HG03139 (cell line): Measurements from ENCODE around the gene SH3RF1.

Source experiments
- ATAC-seq: cut with Tn5 transposase; IDR thresholded peaks from one replicate; pipeline ENCODE4 v1.9.1; 2021; ENCODE audit not compliant: unreplicated experiment

The SH3RF1 gene

DNA sequence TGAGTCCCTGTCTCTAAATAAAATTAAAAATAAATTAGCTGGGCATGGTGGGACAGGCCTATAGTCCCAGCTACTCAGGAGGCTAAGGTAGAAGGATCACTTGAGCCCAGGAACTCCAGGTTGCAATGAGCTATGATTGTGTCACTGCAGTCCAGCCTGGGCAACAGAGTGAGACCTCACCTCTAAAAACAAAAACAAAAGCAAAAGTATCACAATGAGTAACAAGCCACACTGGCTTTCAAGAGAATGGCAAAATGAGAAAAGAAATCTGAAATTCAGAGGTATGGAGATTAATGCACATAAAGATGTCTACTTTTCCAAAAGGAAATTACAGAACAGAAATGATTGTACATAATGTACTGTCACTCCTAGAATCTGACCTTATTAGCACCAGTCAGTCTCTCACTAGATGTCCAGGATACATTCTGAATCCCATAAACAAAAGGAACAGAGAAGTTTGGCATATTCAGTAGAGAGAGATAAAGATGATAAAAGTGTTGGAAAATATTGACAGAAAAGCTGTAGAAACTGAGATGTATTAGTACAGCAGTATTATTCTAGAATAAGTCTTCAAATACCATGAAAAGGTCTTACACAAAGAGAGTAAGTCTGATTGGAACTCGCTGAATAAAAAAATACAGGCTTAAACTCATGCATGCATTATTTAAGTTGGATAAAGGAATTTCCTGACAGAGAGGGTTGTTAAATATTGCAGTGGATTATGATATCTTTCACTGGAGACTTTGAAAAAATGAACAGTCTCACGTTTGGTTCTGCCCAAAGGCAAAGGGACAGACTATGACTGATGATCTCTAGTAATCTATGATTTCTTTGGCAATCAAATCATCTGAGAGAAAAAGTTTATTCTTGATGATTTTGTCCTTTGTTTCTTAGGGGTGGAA lies 102.5 kb downstream of the SH3RF1 start:
- peak; percentile 79 for ATAC-seq

GRCh38 chr4:169164669-169165415 lies 105.9 kb downstream of the SH3RF1 start:
- no peak for ATAC-seq

DNA sequence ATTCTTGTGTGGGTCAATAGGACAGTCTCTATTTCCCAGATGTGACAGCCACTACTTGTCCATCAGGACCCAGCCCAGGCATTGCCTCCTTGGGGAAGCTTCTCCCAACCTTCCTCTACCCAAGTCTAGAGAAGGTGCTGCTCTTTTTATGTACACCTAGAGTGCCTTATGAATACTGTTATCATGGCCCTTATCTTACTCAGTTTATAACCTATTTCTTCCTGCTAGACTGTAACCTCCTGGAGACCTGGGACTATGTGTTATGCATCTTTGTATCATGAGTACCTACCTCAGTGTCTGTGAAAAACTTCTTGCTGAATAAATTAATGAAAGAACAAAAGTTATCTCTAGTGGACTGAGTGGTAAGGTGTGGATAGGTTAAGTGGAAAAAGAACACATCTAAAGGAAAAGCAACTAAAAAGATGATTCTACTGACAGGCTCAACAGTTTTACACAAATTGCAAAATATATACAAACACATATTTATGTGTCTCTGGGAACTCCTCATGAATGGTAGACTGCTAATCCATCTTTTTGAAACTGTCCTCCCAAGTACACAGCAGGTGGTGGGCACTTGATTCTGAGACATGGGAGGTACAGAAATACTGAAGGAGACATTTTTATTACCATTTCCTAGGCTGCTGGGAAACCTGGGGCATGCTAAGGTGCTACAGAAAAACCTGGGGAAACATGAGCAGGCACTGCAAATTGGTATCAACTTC lies 106.6 kb downstream of the SH3RF1 start:
- no peak for ATAC-seq

DNA sequence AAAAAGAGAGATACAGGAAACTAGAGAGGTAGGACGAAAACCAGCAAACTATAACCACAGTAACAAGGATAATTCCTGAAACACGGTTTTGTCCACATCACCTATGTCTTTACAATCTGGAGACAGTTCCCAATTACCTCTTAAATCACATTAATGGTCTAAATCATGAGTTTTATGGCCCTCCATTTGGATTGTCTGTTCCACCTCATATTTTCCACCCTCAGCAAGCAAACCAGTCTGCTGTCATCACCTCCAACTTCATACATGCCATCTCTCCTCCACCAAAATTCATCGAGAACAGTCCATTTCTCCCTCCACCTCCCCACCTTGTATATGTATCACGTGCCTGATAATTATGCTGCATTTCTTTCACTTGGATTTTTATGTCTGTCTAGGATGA lies 107.3 kb downstream of the SH3RF1 start:
- ATAC-seq, result no peak

DNA sequence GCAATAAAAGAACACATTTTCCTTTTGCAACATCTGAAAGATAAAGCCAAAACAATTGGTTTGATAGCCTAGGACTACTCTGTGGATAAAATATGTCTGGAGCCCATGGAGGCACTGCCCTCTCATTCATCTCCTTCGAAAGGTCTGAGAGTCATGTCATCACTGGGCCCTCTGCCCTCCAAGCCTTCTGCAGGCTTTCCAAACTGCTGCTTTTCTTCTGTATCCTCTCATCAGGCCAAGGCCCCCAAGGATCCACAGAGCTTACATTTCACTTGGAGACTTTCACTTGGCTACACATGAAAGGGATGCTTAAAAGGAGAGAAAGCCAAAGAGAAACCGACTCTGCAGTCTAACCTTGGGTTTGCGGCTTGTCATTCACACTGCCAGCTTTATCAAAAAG lies 109.9 kb downstream of the SH3RF1 start:
- ATAC-seq, result no peak

DNA sequence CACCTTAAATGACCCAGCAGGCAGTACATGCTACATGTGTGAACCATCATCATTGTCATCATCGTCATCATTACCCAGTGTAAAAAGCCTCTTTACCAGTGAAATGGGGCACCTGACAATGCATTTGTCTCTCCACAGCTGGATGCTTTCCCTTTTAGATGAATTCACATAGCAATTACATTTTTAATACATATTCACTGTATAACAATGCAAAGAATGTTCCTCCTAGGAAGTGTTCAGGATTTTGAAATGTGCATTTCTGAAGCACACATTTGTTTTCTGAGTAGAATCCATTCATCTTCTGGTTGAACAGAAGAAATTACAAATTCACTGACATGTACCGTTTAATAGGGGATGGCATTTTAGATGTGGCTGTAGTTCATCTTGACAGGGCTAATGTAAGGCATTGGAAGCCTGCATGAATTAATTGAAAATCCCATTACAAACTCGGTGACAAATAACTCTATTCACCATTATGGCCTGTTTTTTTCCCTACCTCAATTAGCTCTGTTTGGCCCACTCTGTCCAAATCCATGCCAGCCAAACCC lies 111.1 kb downstream of the SH3RF1 start:
- no peak for ATAC-seq

GRCh38 chr4:169158861-169159260 lies 111.9 kb downstream of the SH3RF1 start:
- ATAC-seq, result no peak

GRCh38 chr4:169158046-169158445 lies 112.7 kb downstream of the SH3RF1 start:
- no peak for ATAC-seq

GRCh38 chr4:169156392-169156791 lies 114.4 kb downstream of the SH3RF1 start:
- ATAC-seq, result no peak

DNA sequence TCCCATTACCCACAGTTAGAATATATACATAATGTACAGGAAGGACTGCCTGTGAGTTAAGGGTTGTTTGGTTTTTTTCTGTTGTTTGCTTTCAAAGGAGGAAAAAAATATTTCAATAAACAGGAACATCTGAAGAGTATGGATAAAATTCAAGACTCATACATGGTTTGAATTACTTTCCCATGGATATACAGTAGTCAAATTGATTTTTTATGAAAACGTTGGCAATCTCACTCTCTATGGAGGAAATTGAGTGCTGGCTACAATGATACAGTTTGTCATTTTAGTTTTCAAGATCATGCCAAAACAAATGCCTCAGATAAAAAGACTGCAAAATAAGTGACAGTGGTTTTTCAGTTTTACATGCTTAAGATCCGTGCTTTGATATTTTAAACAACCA lies 116.6 kb downstream of the SH3RF1 start:
- no peak for ATAC-seq

GRCh38 chr4:169153481-169154087 lies 117.2 kb downstream of the SH3RF1 start:
- ATAC-seq, result no peak

DNA sequence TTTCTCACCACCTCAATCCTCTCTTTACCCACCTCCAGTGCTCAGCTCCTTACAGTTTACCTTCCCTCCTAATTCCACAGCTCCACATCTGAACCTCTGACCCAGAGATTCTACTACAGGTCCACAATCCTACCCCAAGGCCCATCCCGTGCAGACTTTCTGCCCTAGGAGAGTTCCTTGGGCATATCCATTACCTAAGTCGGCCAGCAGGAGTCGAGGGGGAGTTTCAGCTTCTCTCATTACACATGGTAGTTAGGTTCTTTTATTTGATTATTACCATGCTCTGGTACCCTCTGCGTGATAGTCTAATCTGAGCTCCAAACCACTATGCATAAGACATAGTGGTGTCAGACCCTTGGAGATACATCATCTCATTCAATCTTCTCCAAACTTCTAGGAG lies 117.9 kb downstream of the SH3RF1 start:
- no peak for ATAC-seq

DNA sequence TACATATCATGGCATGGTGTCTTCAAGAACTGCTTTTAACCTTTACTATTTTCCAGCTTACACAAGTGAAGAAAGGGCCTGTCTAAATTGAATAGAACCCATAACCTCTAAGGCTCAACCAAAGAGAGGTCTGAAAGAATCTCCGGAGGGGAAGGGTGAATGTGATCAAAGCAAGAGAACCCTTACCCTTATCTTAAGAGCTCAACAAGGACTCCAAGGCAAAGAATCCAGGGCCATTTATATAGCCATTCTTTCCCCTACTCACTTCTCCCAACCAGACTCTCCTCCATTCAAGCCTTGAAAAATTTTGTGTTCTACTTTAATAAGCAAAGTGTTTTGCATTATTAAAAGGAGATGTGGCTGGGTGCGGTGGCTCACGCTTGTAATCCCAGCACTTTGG lies 118.7 kb downstream of the SH3RF1 start:
- ATAC-seq, result no peak

- ATAC-seq, result no peak
These were observed 119.1 kb downstream of the SH3RF1 start for GRCh38 chr4:169151671-169152070.

DNA sequence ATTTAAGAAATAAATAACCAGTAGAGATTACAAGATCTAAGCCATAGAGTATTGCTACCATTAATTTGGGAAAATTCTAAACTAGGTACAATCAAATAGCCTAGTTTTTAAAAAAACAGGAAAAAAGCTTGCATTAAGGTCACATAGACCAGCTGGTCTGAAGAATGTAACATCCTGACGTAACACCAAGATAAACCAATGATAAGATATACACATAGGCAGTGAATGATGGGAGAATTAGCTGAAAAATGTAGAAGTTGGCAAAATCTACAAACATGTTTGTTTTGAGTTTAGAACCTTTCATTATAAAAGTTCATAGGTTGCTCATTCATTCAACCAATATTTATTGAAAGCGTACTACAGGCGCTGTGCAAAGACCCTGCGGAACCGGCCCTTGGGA lies 120.0 kb downstream of the SH3RF1 start:
- ATAC-seq, result no peak

DNA sequence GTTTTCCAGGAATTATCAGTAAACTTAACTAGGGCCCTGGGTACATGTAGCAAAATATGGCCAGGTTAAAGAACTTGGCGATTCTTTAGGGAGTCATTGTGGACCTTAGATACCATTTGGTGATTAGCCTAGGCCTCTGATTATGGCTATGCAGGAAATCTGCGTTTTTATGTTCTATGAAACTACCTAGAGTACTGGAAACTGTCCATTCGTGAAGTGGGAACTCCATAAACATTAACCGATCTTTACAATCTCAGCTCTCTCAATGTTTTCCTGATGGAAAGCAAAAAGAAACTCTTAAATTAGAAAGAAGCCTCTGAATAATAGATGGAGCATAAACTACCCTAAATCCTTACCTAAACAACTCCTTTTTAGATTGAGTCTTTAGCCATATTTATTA lies 121.9 kb downstream of the SH3RF1 start:
- no peak for ATAC-seq

GRCh38 chr4:169147191-169147590 lies 123.6 kb downstream of the SH3RF1 start:
- ATAC-seq, result no peak

DNA sequence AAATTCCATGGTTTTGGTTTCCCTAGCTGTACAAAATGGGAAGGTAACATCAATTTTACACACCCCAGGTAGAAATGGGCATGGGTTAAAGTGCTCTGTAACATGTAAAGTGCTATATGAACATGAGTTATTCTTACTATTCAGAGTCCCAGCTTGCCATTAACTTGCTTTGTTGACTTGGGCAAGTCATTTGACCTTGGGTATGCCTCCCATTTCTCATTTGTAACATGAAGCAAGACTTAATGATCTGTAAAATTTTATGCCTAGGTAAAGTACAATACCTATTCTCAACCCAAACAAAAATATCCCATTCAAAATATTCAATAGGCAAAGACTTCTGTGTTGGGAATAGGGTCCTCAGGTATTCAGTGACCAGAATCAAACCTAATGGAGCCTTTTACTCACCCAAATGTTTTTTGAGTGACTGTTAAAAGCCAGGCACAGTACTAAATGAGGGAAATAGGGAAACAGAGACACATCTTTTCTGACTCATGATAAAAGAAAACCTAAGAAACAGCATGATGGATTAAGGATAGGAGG lies 126.6 kb downstream of the SH3RF1 start:
- no peak for ATAC-seq

DNA sequence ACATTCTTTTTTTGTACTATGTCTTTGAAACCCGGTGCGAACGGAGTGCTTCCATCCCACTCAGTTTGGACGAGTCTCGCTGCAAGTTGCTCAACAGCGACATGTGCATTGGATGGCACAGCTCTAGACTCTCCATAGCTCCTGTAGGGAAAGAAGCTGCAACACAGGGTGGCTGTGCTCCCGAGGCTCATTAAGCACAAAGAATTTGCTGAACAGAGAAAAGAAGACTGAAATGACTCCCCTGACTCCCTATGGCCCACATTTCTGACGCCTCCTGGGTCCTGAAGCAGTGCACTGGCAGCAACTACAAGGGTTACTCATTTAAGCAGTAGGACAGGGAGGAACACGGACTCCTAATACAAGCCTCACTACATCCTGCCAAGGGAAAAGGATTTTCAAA lies 127.4 kb downstream of the SH3RF1 start:
- no peak for ATAC-seq

DNA sequence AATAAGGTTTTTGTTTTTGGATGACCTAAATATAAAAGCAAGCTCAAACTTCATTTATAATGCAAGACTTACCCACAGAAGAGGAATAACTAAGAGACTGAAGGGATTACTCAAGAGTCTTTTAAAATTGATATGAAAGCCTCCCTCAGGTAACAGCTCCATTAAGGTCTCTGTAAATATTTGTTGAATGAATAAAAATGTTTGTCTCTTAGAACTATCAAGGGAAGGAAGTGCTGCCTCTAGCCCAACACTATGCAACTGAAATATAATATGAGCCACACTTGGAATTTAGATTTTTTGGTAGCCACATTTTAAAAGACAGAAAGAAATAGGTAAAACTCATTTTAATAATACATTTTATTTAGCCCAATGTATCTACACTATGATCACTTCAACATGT lies 127.8 kb downstream of the SH3RF1 start:
- no peak for ATAC-seq

GRCh38 chr4:169142391-169142790 lies 128.4 kb downstream of the SH3RF1 start:
- no peak for ATAC-seq
